ENCODE data around the gene MYO5C.
"Not testable (repeated sequence)": the region's sequence is repeated elsewhere in the genome, so short reads cannot be mapped to it uniquely, and the experiment has no call there.

MYO5C gene

GRCh38 chr15:52243697-52244555, 51.7 kb downstream of the MYO5C start:
- DNase-seq, result no peak

- no peak for DNase-seq
These were observed 52.3 kb downstream of the MYO5C start for GRCh38 chr15:52243286-52243685.

GRCh38 chr15:52241489-52241888, 54.1 kb downstream of the MYO5C start:
- DNase-seq, result no peak

GRCh38 chr15:52240166-52240565, 55.4 kb downstream of the MYO5C start:
- DNase-seq, result no peak

- DNase-seq, result not testable (repeated sequence)
These were observed 56.5 kb downstream of the MYO5C start for GRCh38 chr15:52238989-52239525.

- no peak for DNase-seq
These were observed 57.5 kb downstream of the MYO5C start for GRCh38 chr15:52238149-52238548.

- no peak for DNase-seq
These were observed 59.6 kb downstream of the MYO5C start for GRCh38 chr15:52236013-52236412.

GRCh38 chr15:52234596-52235541, 60.7 kb downstream of the MYO5C start:
- DNase-seq, result no peak

- no peak for DNase-seq
These were observed 62.2 kb downstream of the MYO5C start for GRCh38 chr15:52233405-52233804.

- DNase-seq, result no peak
These were observed 63.3 kb downstream of the MYO5C start for GRCh38 chr15:52232327-52232726.

- DNase-seq, result no peak
These were observed 65.5 kb downstream of the MYO5C start for GRCh38 chr15:52230073-52230472.

GRCh38 chr15:52228921-52229320, 66.7 kb downstream of the MYO5C start:
- peak; percentile 1 for DNase-seq

- peak; percentile 10 for DNase-seq
These were observed 68.1 kb downstream of the MYO5C start for GRCh38 chr15:52227456-52227855.

- no peak for DNase-seq
These were observed 70.4 kb downstream of the MYO5C start for GRCh38 chr15:52225230-52225629.

- no peak for DNase-seq
These were observed 71.4 kb downstream of the MYO5C start for GRCh38 chr15:52224211-52224610.

- no peak for DNase-seq
These were observed 73.9 kb downstream of the MYO5C start for GRCh38 chr15:52221730-52222129.

- no peak for DNase-seq
These were observed 74.5 kb downstream of the MYO5C start for GRCh38 chr15:52220937-52221660.

- DNase-seq, result no peak
These were observed 75.4 kb downstream of the MYO5C start for GRCh38 chr15:52220251-52220650.

- DNase-seq, result no peak
These were observed 76.8 kb downstream of the MYO5C start for GRCh38 chr15:52218816-52219215.

- no peak for DNase-seq
These were observed 77.2 kb downstream of the MYO5C start for GRCh38 chr15:52218371-52218770.

- no peak for DNase-seq
These were observed 78.4 kb downstream of the MYO5C start for GRCh38 chr15:52217186-52217585.

GRCh38 chr15:52214553-52214952, 81.1 kb downstream of the MYO5C start:
- no peak for DNase-seq

GRCh38 chr15:52213206-52213605, 82.4 kb downstream of the MYO5C start:
- DNase-seq, result no peak

All from NCI-H2107 (cell line).